Measurements from ENCODE around the gene FAM13B.

DNA sequence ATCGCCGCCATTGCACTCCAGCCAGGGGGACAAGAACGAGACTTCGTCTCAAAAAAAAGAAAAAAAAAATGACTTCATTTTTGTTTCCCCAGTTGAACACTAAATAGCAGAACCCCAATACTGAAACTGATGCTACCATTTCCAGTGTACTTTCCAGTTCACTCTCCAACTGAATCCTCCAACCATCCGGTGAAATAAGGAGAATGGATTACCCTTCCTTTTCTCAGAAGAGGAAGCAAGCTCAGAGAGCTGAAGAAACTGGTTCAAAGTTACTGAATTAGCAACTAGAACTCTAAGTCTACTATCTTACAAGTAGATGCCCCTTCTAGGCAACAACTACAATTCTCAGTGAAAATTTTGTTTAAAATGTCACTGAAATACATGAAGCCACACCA, 3.9 kb downstream of the FAM13B start:
- no peak for TF ChIP-seq SUZ12 (IDR thresholded peaks at IDR 0.05)
- no peak for TF ChIP-seq L3MBTL2 (conservative IDR thresholded peaks at IDR 0.05)
- no peak for TF ChIP-seq SP1 (IDR thresholded peaks at IDR 0.05)
- no peak for TF ChIP-seq TARDBP (IDR thresholded peaks at IDR 0.05)
- TF ChIP-seq FOXM1 (IDR thresholded peaks at IDR 0.05; ENCODE audit: borderline replicate concordance): no peak

Data from HEK293T (cell line).